ENCODE data around the gene PLCH2.
"Not testable (repeated sequence)": the region's sequence is repeated elsewhere in the genome, so short reads cannot be mapped to it uniquely, and the experiment has no call there.

Gene PLCH2

GRCh38 chr1:2449636-2450454, 26.2 kb upstream of the PLCH2 start:
- H3K27me3 ChIP-seq (ENCODE audit: insufficient read depth, low read length), result peaks cover 5% of the 10 kb centered on the region
- H3K9ac ChIP-seq (ENCODE audit: low read depth, low read length), result no peak overlapping the region
- H3K36me3 ChIP-seq (ENCODE audit: insufficient read depth, low read length), result no peaks in the 10 kb centered on the region
- no peak overlapping the region for H3K27ac ChIP-seq (ENCODE audit: low read depth, low read length)
- no peaks in the 10 kb centered on the region for H3K9me3 ChIP-seq (ENCODE audit: insufficient read depth, low read depth, low read length)
- H3K4me3 ChIP-seq (ENCODE audit: low read length), result no peak overlapping the region
- peaks cover 7% of the 10 kb centered on the region; the same call in 1 of the 2 replicates for H3K4me1 ChIP-seq (ENCODE audit: insufficient read depth, low read length)
- WGBS, result 85% methylated on average over 23 of the region's 23 CpGs

- H3K27ac ChIP-seq (ENCODE audit: low read depth, low read length), result no peak overlapping the region
These were observed 24.3 kb upstream of the PLCH2 start for GRCh38 chr1:2451741-2452140.

GRCh38 chr1:2452201-2452931, 23.7 kb upstream of the PLCH2 start:
- Histone ChIP-seq H3K36me3 (ENCODE audit: insufficient read depth, low read length) (no peaks in the 10 kb centered on the region), H3K4me3 (ENCODE audit: low read length) (no peak overlapping the region), H3K27ac (ENCODE audit: low read depth, low read length) (no peak overlapping the region), H3K27me3 (ENCODE audit: insufficient read depth, low read length) (no peaks in the 10 kb centered on the region), H3K4me1 (ENCODE audit: insufficient read depth, low read length) (no peaks in the 10 kb centered on the region), H3K9ac (ENCODE audit: low read depth, low read length) (no peak overlapping the region), H3K9me3 (ENCODE audit: insufficient read depth, low read depth, low read length) (no peaks in the 10 kb centered on the region)
- 78% methylated on average over 20 of the region's 21 CpGs for WGBS

More at GRCh38 chr1:2451741-2452140, 24.3 kb upstream of the PLCH2 start:
- H3K9me3 ChIP-seq (ENCODE audit: insufficient read depth, low read depth, low read length), result no peaks in the 10 kb centered on the region
- H3K4me1 ChIP-seq (ENCODE audit: insufficient read depth, low read length), result peaks cover 4% of the 10 kb centered on the region; the same call in 1 of the 2 replicates
- 67% methylated on average over 18 of the region's 18 CpGs for WGBS
- H3K4me3 ChIP-seq (ENCODE audit: low read length), result no peak overlapping the region
- H3K27me3 ChIP-seq (ENCODE audit: insufficient read depth, low read length), result no peaks in the 10 kb centered on the region
- no peaks in the 10 kb centered on the region for H3K36me3 ChIP-seq (ENCODE audit: insufficient read depth, low read length)
- no peak overlapping the region for H3K9ac ChIP-seq (ENCODE audit: low read depth, low read length)

GRCh38 chr1:2452932-2453315, 23.2 kb upstream of the PLCH2 start:
- Histone ChIP-seq H3K4me3 (ENCODE audit: low read length) (no peak overlapping the region), H3K36me3 (ENCODE audit: insufficient read depth, low read length) (no peaks in the 10 kb centered on the region), H3K9ac (ENCODE audit: low read depth, low read length) (no peak overlapping the region), H3K4me1 (ENCODE audit: insufficient read depth, low read length) (no peaks in the 10 kb centered on the region), H3K27me3 (ENCODE audit: insufficient read depth, low read length) (no peaks in the 10 kb centered on the region), H3K27ac (ENCODE audit: low read depth, low read length) (no peak overlapping the region), H3K9me3 (ENCODE audit: insufficient read depth, low read depth, low read length) (no peaks in the 10 kb centered on the region)
- 93% methylated on average over 19 of the region's 19 CpGs for WGBS

GRCh38 chr1:2454227-2454626, 21.9 kb upstream of the PLCH2 start:
- H3K9me3 ChIP-seq (ENCODE audit: insufficient read depth, low read depth, low read length), result no peaks in the 10 kb centered on the region
- 93% methylated on average over 10 of the region's 10 CpGs for WGBS
- no peaks in the 10 kb centered on the region for H3K27me3 ChIP-seq (ENCODE audit: insufficient read depth, low read length)
- H3K4me1 ChIP-seq (ENCODE audit: insufficient read depth, low read length), result no peaks in the 10 kb centered on the region
- no peak overlapping the region for H3K4me3 ChIP-seq (ENCODE audit: low read length)
- no peaks in the 10 kb centered on the region for H3K36me3 ChIP-seq (ENCODE audit: insufficient read depth, low read length)
- H3K9ac ChIP-seq (ENCODE audit: low read depth, low read length), result no peak overlapping the region
- no peak overlapping the region for H3K27ac ChIP-seq (ENCODE audit: low read depth, low read length)

GRCh38 chr1:2455757-2456156, 20.3 kb upstream of the PLCH2 start:
- Histone ChIP-seq H3K4me1 (ENCODE audit: insufficient read depth, low read length) (no peaks in the 10 kb centered on the region), H3K9me3 (ENCODE audit: insufficient read depth, low read depth, low read length) (no peaks in the 10 kb centered on the region), H3K36me3 (ENCODE audit: insufficient read depth, low read length) (no peaks in the 10 kb centered on the region), H3K27me3 (ENCODE audit: insufficient read depth, low read length) (no peaks in the 10 kb centered on the region), H3K27ac (ENCODE audit: low read depth, low read length) (no peak overlapping the region), H3K9ac (ENCODE audit: low read depth, low read length) (no peak overlapping the region), H3K4me3 (ENCODE audit: low read length) (no peak overlapping the region)
- 90% methylated on average over 21 of the region's 21 CpGs for WGBS

- Histone ChIP-seq H3K27me3 (ENCODE audit: insufficient read depth, low read length) (no peaks in the 10 kb centered on the region), H3K4me3 (ENCODE audit: low read length) (no peak overlapping the region), H3K36me3 (ENCODE audit: insufficient read depth, low read length) (no peaks in the 10 kb centered on the region), H3K4me1 (ENCODE audit: insufficient read depth, low read length) (no peaks in the 10 kb centered on the region), H3K27ac (ENCODE audit: low read depth, low read length) (no peak overlapping the region), H3K9me3 (ENCODE audit: insufficient read depth, low read depth, low read length) (no peaks in the 10 kb centered on the region), H3K9ac (ENCODE audit: low read depth, low read length) (no peak overlapping the region)
- 94% methylated on average over 17 of the region's 17 CpGs for WGBS
These were observed 18.6 kb upstream of the PLCH2 start for GRCh38 chr1:2457444-2457843.

- Histone ChIP-seq H3K27me3 (ENCODE audit: insufficient read depth, low read length) (no peaks in the 10 kb centered on the region), H3K9ac (ENCODE audit: low read depth, low read length) (no peak overlapping the region), H3K4me1 (ENCODE audit: insufficient read depth, low read length) (no peaks in the 10 kb centered on the region), H3K4me3 (ENCODE audit: low read length) (no peak overlapping the region), H3K36me3 (ENCODE audit: insufficient read depth, low read length) (no peaks in the 10 kb centered on the region), H3K9me3 (ENCODE audit: insufficient read depth, low read depth, low read length) (no peaks in the 10 kb centered on the region), H3K27ac (ENCODE audit: low read depth, low read length) (no peak overlapping the region)
- 95% methylated on average over 18 of the region's 18 CpGs for WGBS
These were observed 17.4 kb upstream of the PLCH2 start for GRCh38 chr1:2458687-2459086.

GRCh38 chr1:2459102-2459753, 16.9 kb upstream of the PLCH2 start:
- H3K4me1 ChIP-seq (ENCODE audit: insufficient read depth, low read length); H3K27me3 ChIP-seq (ENCODE audit: insufficient read depth, low read length); H3K27ac ChIP-seq (ENCODE audit: low read depth, low read length); H3K9me3 ChIP-seq (ENCODE audit: insufficient read depth, low read depth, low read length); H3K36me3 ChIP-seq (ENCODE audit: insufficient read depth, low read length); H3K9ac ChIP-seq (ENCODE audit: low read depth, low read length); H3K4me3 ChIP-seq (ENCODE audit: low read length): not testable (repeated sequence)
- 89% methylated on average over 16 of the region's 16 CpGs for WGBS

- 88% methylated on average over 23 of the region's 23 CpGs for WGBS
These were observed 16.3 kb upstream of the PLCH2 start for GRCh38 chr1:2459757-2460156.

GRCh38 chr1:2460203-2460602, 15.9 kb upstream of the PLCH2 start:
- Histone ChIP-seq H3K9me3 (ENCODE audit: insufficient read depth, low read depth, low read length) (no peaks in the 10 kb centered on the region), H3K27me3 (ENCODE audit: insufficient read depth, low read length) (no peaks in the 10 kb centered on the region), H3K36me3 (ENCODE audit: insufficient read depth, low read length) (no peaks in the 10 kb centered on the region), H3K27ac (ENCODE audit: low read depth, low read length) (no peak overlapping the region), H3K4me3 (ENCODE audit: low read length) (no peak overlapping the region), H3K9ac (ENCODE audit: low read depth, low read length) (no peak overlapping the region), H3K4me1 (ENCODE audit: insufficient read depth, low read length) (no peaks in the 10 kb centered on the region)
- 90% methylated on average over 8 of the region's 8 CpGs for WGBS

More at GRCh38 chr1:2459757-2460156, 16.3 kb upstream of the PLCH2 start:
- Histone ChIP-seq H3K36me3 (ENCODE audit: insufficient read depth, low read length) (no peaks in the 10 kb centered on the region), H3K4me1 (ENCODE audit: insufficient read depth, low read length) (no peaks in the 10 kb centered on the region), H3K9me3 (ENCODE audit: insufficient read depth, low read depth, low read length) (no peaks in the 10 kb centered on the region), H3K27me3 (ENCODE audit: insufficient read depth, low read length) (no peaks in the 10 kb centered on the region), H3K9ac (ENCODE audit: low read depth, low read length) (no peak overlapping the region), H3K4me3 (ENCODE audit: low read length) (no peak overlapping the region), H3K27ac (ENCODE audit: low read depth, low read length) (no peak overlapping the region)
